GM21367 (cell line): ENCODE results near the gene MESP1.

Experiments
- ATAC-seq: cut with Tn5 transposase; IDR thresholded peaks from one replicate; pipeline ENCODE4 v1.9.1; 2021; ENCODE audit not compliant: unreplicated experiment

MESP1 gene

DNA sequence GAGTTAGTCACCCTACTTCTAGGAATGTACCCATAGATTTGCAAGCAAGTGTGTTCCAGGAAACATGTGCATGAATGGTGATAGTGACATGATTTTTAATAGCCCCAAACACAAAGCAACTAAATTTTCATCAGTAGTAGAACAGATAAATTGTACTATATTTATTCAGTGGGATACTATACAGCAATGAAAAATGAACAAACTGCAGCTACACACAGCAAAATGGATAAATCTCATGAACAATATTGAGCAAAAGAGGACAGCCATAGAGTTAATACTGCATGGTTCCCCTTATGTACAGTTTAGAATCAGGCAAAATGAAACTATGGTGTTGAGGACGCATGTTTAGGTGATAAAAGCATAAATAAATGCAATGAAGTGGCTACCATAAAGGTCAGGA lies 26.0 kb downstream of the MESP1 start:
- no peak for ATAC-seq

DNA sequence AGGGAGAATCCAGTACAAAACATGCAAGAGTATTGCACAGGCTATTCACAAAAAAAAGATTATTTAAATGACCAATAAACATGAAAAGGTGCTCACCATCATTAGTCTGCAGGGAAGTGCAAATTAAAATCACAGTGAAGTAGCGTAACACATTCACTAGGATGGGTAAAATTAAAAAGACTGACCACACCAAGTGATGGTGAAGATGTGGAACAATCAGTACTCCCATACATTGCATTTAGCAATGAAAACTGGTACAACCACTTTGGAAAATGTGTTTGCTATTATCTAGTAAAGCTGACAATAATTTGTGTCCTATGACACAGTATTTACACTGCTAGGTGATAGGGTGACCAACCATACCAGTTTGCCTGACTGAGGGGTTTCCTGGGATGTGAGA lies 26.4 kb downstream of the MESP1 start:
- ATAC-seq: no peak

DNA sequence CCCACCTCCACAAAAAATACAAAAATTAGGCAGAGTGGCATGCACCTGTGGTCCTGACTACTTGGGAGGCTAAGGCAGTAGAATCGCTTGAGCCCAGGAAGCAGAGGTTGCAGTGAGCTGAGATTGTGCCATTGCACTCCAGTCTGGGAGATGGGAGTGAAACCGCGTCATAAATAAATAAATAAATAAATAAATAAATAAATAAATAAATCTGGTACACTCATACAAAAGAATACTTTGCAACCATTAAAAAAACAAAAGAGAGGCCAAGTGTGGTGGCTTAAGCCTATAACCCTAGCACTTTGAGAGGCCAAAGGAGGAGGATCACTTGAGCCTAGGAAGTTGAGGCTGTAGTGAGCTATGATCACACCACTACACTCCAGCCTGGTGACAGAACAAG lies 28.0 kb downstream of the MESP1 start:
- ATAC-seq: no peak

DNA sequence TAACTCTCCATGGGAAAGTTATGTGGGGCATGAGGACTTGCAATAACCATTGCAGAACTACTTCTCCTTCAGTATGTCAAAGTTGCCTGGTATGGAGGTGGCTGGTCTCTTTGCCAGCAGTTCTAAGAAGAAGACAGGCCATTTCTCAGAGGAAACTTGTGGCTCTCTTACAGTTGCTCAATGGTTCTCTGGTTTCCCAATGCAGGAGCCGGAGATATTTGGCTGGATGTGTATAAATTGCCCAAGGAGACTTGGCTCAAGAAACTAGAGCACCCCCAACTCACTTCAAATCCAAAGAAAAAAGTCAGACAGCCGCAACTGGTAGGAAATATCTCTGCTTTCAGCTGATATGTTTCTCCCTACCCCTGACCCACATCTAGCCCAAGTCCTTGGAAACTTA lies 36.3 kb downstream of the MESP1 start:
- no peak for ATAC-seq

DNA sequence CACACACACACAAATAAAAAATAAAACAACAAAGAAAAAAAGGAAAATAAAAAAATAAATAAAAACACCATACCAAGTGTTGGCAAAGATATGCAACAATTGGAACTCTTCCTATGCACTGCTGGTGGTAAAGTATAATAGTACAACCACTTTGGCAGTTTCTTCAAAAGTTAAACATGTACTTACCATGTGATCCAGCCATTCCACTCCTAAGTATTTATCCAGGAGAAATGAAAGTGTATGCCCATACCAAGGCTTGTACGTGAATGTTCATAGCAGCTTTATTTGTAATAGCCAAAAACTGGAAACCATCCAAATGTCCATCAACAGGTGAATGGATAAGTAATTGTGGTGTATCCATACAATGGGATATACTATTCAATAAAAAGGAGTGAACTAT lies 43.5 kb downstream of the MESP1 start:
- no peak for ATAC-seq

DNA sequence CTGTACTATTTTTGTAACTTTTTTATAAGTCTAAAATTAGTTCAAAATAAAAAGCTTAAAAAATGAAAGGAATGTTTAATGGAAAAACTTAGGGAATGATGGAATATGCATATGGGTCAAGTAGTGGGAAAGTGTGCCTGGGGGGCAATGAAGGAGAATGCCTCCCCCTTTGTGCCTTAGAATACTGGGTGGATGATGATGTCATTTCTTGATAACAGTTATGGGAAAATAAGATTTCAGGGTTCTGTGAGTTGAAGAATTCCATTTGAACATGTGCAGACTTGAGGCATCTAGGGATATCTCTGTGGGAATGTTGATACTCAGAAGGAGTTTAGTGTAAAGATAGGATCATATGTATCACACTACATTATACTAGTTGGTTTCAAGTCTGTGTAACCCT lies 46.6 kb downstream of the MESP1 start:
- ATAC-seq: no peak
